HepG2 (cell line): ENCODE data around the gene KRT40. TPM values are rescaled to one million over a fixed set of nuclear protein-coding genes. Genes with fewer than 3 reads are reported as not detected.

Experiments
- ATAC-seq: fragments of 200-7000 bp; cut with Tn5 transposase; 3 replicates; pipeline ENCODE4 v1.9.1; 2020; ENCODE audit warnings: mild to moderate bottlenecking, moderate library complexity
- BruUV-seq: library from RNA; stranded (reverse); fragments of 400-500 nt; replicated peaks from 2 replicates; lab custom pipeline; 2021; lab: Mats Ljungman, UMichigan
- CTCF ChIA-PET: fragments of 300-600 bp; formaldehyde crosslinking; extraction: SDS; loops from one replicate; lab custom pipeline; 2021; ENCODE audit warnings: low total read pairs, inconsistent platforms, low intra/inter-chr PET ratio; lab: Yijun Ruan, JAX
- POLR2A ChIA-PET: fragments of 350-600 bp; sonication (Branson Sonifier 250); formaldehyde crosslinking; loops from one replicate; lab custom pipeline; 2020; ENCODE audit warnings: antibody characterized with exemption, inconsistent platforms; lab: Yijun Ruan, JAX
- DNase-seq: peaks from one replicate; pipeline ENCODE4 v3.0.0-alpha.2; 2015; ENCODE audit warnings: low spot score
- FAIRE-seq: peaks from 3 replicates; lab custom pipeline; 2011; peaks lifted over from hg19 to GRCh38; lab: Jason Lieb, UNC
- H2AFZ ChIP-seq: one replicate; pipeline ENCODE4 v1.6.1; 2011; ENCODE audit warnings: low read length, inconsistent platforms
- H3K27ac ChIP-seq: fragments of 300-600 bp; 3 replicates; pipeline ENCODE4 v1.8.0; 2011; ENCODE audit warnings: mixed run types, mild to moderate bottlenecking, mixed read lengths, low read length, inconsistent platforms; ENCODE audit not compliant: insufficient read depth; ENCODE audit errors: extremely low read length
- H3K27me3 ChIP-seq, 2 experiments: fragments of 200-600 bp in 1 of 2; 2 replicates in 1 of 2; 3 replicates in 1 of 2; pipeline versions ENCODE4 v1.6.0 to v1.8.0; 2011; ENCODE audit warnings: low read length in 2 of 2, mild to moderate bottlenecking in 2 of 2, moderate library complexity in 2 of 2, inconsistent platforms in 1 of 2; ENCODE audit not compliant: insufficient read depth in 2 of 2, control insufficient read depth in 1 of 2
- H3K36me3 ChIP-seq, 2 experiments: fragments of 200-600 bp in 1 of 2; replicated peaks in 1 of 2; 2 replicates in 1 of 2; 3 replicates in 1 of 2; pipeline versions ENCODE4 v1.5.1 to v1.8.0; 2011; ENCODE audit warnings: low read length in 2 of 2, inconsistent platforms in 1 of 2; ENCODE audit not compliant: insufficient read depth in 2 of 2, control insufficient read depth in 1 of 2
- H3K4me1 ChIP-seq: 2 replicates; pipeline ENCODE4 v1.5.1; 2012; ENCODE audit warnings: low read length, inconsistent platforms; ENCODE audit not compliant: insufficient read depth
- H3K4me2 ChIP-seq: 2 replicates; pipeline ENCODE4 v1.6.0; 2011; ENCODE audit warnings: low read depth, low read length, inconsistent platforms
- H3K4me3 ChIP-seq, 3 experiments: fragments of 200-600 bp in 1 of 3; sonication (generic), shearing (Covaris generic) in 1 of 3; replicated peaks in 1 of 3; 2 replicates each; pipeline ENCODE4 v1.5.1; 2011 to 2016; ENCODE audit warnings: low read length in 3 of 3, inconsistent platforms in 2 of 3, low read depth in 2 of 3, mild to moderate bottlenecking in 2 of 3, control low read depth in 1 of 3, mixed read lengths in 1 of 3; ENCODE audit not compliant: insufficient read depth in 1 of 3
- H3K79me2 ChIP-seq: one replicate; pipeline ENCODE4 v1.6.1; 2011; ENCODE audit warnings: low read length, inconsistent platforms; ENCODE audit not compliant: insufficient read depth
- H3K9ac ChIP-seq: 2 replicates; pipeline ENCODE4 v1.6.0; 2011; ENCODE audit warnings: mild to moderate bottlenecking, low read depth, low read length, inconsistent platforms; ENCODE audit not compliant: insufficient read depth
- H3K9me3 ChIP-seq: 2 replicates; pipeline ENCODE4 v1.5.1; 2012; ENCODE audit warnings: mild to moderate bottlenecking, low read length
- H4K20me1 ChIP-seq: 2 replicates; pipeline ENCODE4 v1.6.0; 2011; ENCODE audit warnings: inconsistent platforms, mild to moderate bottlenecking, low read length, moderate library complexity; ENCODE audit not compliant: insufficient read depth
- CHD4 ChIP-seq: fragments of 200-600 bp; sonication (generic); IDR thresholded peaks from 2 replicates; pipeline ENCODE4 v1.7.0; 2017; ENCODE audit warnings: mild to moderate bottlenecking, low read length, borderline replicate concordance
- CREB1 ChIP-seq, 2 experiments: fragments of 450-650 bp in 1 of 2; IDR thresholded peaks; 2 replicates each; pipeline ENCODE4 v1.6.1; 2016 to 2017; ENCODE audit warnings: control low read depth in 1 of 2, mild to moderate bottlenecking in 1 of 2, missing compliant biosample characterization in 1 of 2, missing genetic modification characterization in 1 of 2
- ELF1 ChIP-seq: sonication (generic); formaldehyde crosslinking; IDR thresholded peaks from 2 replicates; pipeline ENCODE4 v1.4.0; 2020; ENCODE audit warnings: missing genetic modification reagents
- ZNF629 ChIP-seq: sonication (generic); formaldehyde crosslinking; conservative IDR thresholded peaks from 2 replicates; pipeline ENCODE4 v1.5.0; 2020; ENCODE audit warnings: missing genetic modification reagents
- WGBS: methylation state at CpG from one replicate; pipeline ENCODE4 v1.1.6; 2017; ENCODE audit warnings: low lambda C conversion rate; 5-methylcytosine and 5-hydroxymethylcytosine counted together
- in situ Hi-C: cut with HindIII; loops from 2 replicates; pipeline ENCODE4 v1.10.0; 2017; ENCODE audit warnings: low pct_unique_long_range_greater_than_20kb; ENCODE audit not compliant: extremely low pct_ligation_motif_present
- intact Hi-C: fragments of 100-400 bp; cut with micrococcal nuclease; formaldehyde crosslinking; loops from one replicate; pipeline ENCODE4 v1.10.0; 2022; ENCODE audit not compliant: unreplicated experiment
- polyA plus RNA-seq, 8 experiments: library from polyadenylated mRNA; depleted of rRNA in 3 of 8; stranded (reverse) in 7 of 8; unstranded in 1 of 8; fragments of >200 nt; fragmentation: Illumina TruSeq in 4 of 8; extraction: Trizol in 4 of 8; gene quantifications; 2 replicates each; pipeline versions ENCODE4 v1.2.1 to v1.2.3, GENCODE V29; 2011 to 2016; ENCODE audit warnings: low read depth in 4 of 8, missing spikeins in 1 of 8, mixed read lengths in 1 of 8; ENCODE audit not compliant: insufficient read depth in 1 of 8
- total RNA-seq, 5 experiments: library from RNA; depleted of rRNA; stranded (reverse); fragments of >200 nt; fragmentation: Illumina TruSeq; extraction: Trizol; gene quantifications; 2 replicates each; pipeline ENCODE4 v1.2.3, GENCODE V29; 2016; ENCODE audit warnings: low read depth in 1 of 5
- TF ChIP-seq, protein P1 (sequence below): sonication (generic); formaldehyde crosslinking; IDR thresholded peaks from 2 replicates; pipeline ENCODE4 v1.5.1; 2020; ENCODE audit warnings: missing genetic modification reagents, mild to moderate bottlenecking, borderline replicate concordance
- TF ChIP-seq, protein P2 (sequence below): sonication (generic); formaldehyde crosslinking; IDR thresholded peaks from 2 replicates; pipeline ENCODE4 v1.5.0; 2020; ENCODE audit warnings: mild to moderate bottlenecking, missing genetic modification reagents, moderate library complexity
- TF ChIP-seq, protein P3 (sequence below): sonication (generic); formaldehyde crosslinking; IDR thresholded peaks from 2 replicates; pipeline ENCODE4 v1.4.0; 2020; ENCODE audit warnings: mild to moderate bottlenecking, missing genetic modification reagents

KRT40 gene
- total and polyA plus RNA-seq, 2 of the 13 experiments (the other 11 are each of a cell fraction or from before 2014, with no cell fraction given), result not detected

DNA sequence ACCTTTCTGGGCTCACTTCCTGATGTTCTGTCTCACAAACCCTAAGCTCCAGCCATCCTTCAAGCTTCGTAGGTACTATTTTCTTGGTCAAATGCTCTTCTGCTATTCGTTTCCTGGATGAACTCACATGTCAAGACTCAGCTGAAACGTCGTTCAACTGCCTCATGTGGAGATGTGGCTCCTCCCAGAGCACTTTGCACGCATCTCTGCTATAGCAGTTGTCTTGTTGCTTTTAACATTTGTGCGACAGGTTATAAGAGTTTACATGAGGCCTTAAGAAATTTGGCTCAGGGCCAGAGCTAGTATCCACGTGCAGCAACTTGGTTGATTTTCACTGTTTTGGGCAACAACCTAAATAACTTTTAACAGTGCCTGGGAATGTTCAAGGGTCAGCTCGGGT is 2.8 kb upstream of the KRT40 start (continued):
- TF ChIP-seq, protein P1, sequence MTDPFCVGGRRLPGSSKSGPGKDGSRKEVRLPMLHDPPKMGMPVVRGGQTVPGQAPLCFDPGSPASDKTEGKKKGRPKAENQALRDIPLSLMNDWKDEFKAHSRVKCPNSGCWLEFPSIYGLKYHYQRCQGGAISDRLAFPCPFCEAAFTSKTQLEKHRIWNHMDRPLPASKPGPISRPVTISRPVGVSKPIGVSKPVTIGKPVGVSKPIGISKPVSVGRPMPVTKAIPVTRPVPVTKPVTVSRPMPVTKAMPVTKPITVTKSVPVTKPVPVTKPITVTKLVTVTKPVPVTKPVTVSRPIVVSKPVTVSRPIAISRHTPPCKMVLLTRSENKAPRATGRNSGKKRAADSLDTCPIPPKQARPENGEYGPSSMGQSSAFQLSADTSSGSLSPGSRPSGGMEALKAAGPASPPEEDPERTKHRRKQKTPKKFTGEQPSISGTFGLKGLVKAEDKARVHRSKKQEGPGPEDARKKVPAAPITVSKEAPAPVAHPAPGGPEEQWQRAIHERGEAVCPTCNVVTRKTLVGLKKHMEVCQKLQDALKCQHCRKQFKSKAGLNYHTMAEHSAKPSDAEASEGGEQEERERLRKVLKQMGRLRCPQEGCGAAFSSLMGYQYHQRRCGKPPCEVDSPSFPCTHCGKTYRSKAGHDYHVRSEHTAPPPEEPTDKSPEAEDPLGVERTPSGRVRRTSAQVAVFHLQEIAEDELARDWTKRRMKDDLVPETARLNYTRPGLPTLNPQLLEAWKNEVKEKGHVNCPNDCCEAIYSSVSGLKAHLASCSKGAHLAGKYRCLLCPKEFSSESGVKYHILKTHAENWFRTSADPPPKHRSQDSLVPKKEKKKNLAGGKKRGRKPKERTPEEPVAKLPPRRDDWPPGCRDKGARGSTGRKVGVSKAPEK, result no peak
- TF ChIP-seq, protein P2, sequence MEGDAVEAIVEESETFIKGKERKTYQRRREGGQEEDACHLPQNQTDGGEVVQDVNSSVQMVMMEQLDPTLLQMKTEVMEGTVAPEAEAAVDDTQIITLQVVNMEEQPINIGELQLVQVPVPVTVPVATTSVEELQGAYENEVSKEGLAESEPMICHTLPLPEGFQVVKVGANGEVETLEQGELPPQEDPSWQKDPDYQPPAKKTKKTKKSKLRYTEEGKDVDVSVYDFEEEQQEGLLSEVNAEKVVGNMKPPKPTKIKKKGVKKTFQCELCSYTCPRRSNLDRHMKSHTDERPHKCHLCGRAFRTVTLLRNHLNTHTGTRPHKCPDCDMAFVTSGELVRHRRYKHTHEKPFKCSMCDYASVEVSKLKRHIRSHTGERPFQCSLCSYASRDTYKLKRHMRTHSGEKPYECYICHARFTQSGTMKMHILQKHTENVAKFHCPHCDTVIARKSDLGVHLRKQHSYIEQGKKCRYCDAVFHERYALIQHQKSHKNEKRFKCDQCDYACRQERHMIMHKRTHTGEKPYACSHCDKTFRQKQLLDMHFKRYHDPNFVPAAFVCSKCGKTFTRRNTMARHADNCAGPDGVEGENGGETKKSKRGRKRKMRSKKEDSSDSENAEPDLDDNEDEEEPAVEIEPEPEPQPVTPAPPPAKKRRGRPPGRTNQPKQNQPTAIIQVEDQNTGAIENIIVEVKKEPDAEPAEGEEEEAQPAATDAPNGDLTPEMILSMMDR (CRISPR knock-in tag), result 0 out of 2 replicates have a peak, but pooled peaks have one; percentile 5
- no peak for TF ChIP-seq ELF1 (CRISPR knock-in tag)
- TF ChIP-seq, all 625 proteins: peak for 3

- no peak overlapping the region for H2AFZ ChIP-seq
- 0 out of 2 replicates have a peak overlapping the region, but pooled peaks have one; percentile 3 for H3K4me2 ChIP-seq
- POLR2A ChIA-PET, result no interaction called here
- H3K27me3 ChIP-seq, result no peaks in the 10 kb centered on the region
- H3K36me3 ChIP-seq, result no peaks in the 10 kb centered on the region
- no peak overlapping the region for H3K27ac ChIP-seq
- WGBS, result 47% methylated on average over 5 of the region's 5 CpGs
- ATAC-seq, result no peak
- CTCF ChIA-PET, result no interaction called here
- no peaks in the 10 kb centered on the region for H3K79me2 ChIP-seq
- H4K20me1 ChIP-seq, result no peaks in the 10 kb centered on the region
- no peak for TF ChIP-seq CREB1 (IDR thresholded peaks at IDR 0.05)
- no peak for TF ChIP-seq CREB1 (CRISPR knock-in tag; IDR thresholded peaks at IDR 0.05)
- TF ChIP-seq, protein P3, sequence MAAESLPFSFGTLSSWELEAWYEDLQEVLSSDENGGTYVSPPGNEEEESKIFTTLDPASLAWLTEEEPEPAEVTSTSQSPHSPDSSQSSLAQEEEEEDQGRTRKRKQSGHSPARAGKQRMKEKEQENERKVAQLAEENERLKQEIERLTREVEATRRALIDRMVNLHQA (CRISPR knock-in tag), result no peak
- peak; percentile 54 for TF ChIP-seq ZNF629 (CRISPR knock-in tag)
- peak; percentile 24; the same call in 1 of the 2 replicates for TF ChIP-seq CHD4
- TF ChIP-seq, all 625 proteins: peak for 2
- no peak overlapping the region for H3K9ac ChIP-seq
- no TSS peak for BruUV-seq
- no peaks in the 10 kb centered on the region for H3K9me3 ChIP-seq
- FAIRE-seq, result no peak
- no peak for DNase-seq
- peaks cover 6% of the 10 kb centered on the region; the same call in 1 of the 2 replicates for H3K4me1 ChIP-seq
- intact Hi-C loops (no loop called here), in situ Hi-C loops (no loop called here)
- no peak overlapping the region for H3K4me3 ChIP-seq
These were observed 3.0 kb downstream of the KRT40 start for GRCh38 chr17:40981115-40981514.
